ENCODE data around the gene AUTS2. TPM values are rescaled to one million over a fixed set of nuclear protein-coding genes. Genes with fewer than 3 reads are reported as not detected.

The AUTS2 gene
- total RNA-seq, 1 experiment from 2014 or later, result 4.6 TPM

DNA sequence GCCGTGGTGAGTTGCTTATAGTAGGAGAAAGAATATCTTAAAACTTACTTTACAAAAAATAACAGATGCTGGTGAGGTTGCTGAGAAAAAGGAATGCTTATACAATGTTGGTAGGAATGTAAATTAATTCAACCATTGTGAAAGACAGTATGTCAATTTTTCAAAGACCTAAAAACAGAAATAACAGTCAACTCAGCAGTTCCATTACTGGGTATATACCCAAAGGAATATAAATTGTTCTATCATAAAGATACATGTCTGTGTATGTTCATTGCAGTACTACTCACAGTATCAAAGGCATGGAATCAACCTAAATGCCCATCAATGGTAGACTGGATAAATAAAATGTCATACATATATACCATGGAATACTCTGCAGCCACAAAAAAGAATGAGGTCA is 420.4 kb downstream of the AUTS2 start:
- DNase-seq (ENCODE audit: low read depth), result no peak

DNA sequence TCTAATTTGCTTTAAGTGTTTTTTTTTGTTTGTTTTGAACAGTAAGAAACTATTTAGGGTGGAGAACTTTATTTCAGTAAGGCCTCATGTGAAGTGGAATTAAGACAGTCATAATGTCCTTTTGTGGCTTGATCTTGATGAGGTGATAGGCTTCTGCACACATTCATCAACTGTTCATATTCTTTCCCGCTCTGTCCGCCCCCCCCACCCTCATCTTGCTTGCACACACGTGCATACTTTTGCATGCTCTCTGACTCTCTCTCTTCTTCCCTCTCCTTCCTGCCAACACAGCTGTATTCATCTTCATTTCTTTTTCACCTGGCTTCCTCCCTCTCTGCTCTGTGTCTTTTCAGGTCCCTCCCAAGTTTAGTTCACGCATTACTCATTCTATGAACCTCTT is 429.6 kb downstream of the AUTS2 start:
- no peak for DNase-seq (ENCODE audit: low read depth)

GRCh38 chr7:70028620-70029019 is 430.3 kb downstream of the AUTS2 start:
- no peak for DNase-seq (ENCODE audit: low read depth)

- DNase-seq (ENCODE audit: low read depth), result no peak
Measured at GRCh38 chr7:70029993-70030392, 431.7 kb downstream of the AUTS2 start.

GRCh38 chr7:70030745-70031144 is 432.5 kb downstream of the AUTS2 start:
- no peak for DNase-seq (ENCODE audit: low read depth)

DNA sequence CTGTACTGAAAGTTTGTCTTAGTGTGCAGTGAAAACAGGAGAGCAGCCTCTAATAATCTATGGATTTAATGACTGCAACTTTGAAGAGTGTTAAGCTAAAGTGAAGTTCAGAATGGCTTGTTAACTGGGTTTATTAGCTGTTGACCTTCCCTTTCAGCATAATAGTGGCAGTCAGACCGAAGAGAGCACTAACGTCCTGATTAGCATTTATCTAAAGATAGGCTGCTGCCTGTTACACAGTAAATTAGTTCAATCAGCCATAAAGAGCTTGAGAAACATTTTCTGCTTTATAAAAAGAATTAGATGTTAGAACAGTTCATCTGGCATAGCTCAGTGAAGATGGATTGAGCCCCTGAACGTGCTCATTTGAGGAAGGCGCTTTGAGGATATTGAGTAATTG is 433.0 kb downstream of the AUTS2 start:
- no peak for DNase-seq (ENCODE audit: low read depth)

GRCh38 chr7:70032649-70033048 is 434.4 kb downstream of the AUTS2 start:
- DNase-seq (ENCODE audit: low read depth), result no peak

DNA sequence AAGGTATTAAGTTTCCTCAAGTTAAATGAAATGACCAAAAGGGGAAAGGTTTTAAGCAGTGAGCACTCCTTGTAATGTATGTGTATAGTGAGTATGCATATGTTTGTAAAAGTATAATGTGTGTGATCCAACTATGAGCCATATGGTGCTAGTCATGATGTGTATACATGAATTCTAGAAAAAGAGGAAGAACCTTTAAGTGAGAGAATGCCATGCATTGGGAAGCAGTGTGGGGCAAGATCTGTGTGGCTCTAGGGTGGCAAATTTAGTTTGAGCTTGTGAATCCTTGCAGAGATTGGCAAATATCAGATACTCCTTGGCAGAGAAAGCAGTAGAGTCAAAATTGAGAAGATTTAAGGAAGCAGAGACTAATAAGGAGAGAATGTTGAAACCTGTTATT is 435.0 kb downstream of the AUTS2 start:
- no peak for DNase-seq (ENCODE audit: low read depth)

DNA sequence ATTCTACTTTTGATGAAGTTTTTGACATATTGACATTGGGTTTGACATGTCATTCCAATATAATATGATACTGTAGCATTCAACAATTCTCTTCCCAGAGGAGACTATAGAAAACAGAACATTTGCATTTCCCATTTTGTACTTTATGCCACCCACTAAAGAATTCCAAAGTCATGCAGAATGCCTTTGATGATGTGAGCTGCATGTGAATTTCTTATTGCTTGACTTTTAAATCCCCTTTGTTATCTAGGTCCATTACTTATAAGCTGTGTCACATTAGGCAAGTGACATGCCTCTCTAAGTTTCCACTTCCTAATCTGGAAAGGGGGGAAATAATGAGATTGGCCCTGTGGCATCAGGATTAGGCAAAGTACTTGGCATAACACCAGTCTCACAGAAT is 436.7 kb downstream of the AUTS2 start:
- DNase-seq (ENCODE audit: low read depth), result no peak

DNA sequence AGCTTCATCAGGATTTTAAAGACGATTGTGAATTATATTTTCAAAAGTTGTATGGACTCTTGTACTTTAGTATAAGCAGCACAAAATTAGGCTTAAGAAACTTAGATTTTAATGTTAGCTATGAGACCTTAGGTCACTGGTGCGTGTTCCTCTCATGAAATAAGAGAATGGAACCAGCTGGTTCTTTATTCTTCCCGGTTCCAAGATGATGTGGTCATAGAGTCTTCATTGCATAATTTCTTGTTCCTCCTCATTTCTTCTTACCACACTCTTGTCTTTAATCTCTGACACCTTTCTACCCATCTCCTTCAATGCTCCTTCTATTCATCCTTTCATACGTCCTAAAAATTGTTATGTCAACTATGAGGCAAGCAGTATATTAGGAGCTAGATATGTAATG is 437.2 kb downstream of the AUTS2 start:
- DNase-seq (ENCODE audit: low read depth), result no peak

DNA sequence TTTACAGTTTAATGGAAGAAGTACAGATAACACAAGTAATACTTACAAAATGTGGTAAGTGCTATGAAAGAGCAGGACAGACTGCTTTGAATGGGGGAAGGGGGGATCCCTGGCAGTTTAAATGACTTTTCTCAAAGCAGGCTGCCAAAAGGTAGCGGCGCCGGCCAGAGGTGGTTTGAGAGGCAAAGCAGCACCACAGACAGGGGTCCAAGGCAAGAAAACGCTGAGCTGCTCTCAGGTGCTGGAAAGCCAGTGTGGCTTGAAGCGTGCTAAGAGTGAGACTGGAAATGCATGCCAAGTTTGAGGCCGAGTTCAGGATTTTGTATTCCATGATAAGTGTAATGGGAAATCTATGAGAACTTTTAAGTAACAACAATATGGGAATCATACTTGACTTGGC is 437.7 kb downstream of the AUTS2 start:
- no peak for DNase-seq (ENCODE audit: low read depth)

DNA sequence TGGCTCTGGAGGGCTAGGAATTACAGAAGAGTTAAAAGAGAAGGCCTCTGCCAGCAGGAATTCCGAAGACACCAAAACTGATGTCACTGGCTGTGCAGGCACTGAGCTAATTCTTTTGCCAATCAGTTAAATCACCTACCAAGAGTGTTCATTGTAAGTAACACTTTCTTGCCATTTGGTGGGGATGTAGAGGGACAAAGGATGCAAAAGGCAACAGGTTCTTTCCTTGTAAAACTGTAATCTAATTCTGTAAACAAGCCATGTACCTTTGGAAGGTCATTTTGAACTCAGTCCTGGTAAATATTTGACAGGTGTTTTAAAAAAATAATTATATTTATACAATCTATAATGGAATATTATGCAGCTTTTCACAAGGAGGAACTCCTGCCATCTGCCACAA is 438.4 kb downstream of the AUTS2 start:
- DNase-seq (ENCODE audit: low read depth), result no peak

GRCh38 chr7:70037171-70037933 is 439.1 kb downstream of the AUTS2 start:
- DNase-seq (ENCODE audit: low read depth), result no peak

GRCh38 chr7:70040051-70040450 is 441.8 kb downstream of the AUTS2 start:
- no peak for DNase-seq (ENCODE audit: low read depth)

GRCh38 chr7:70040970-70041766 is 442.9 kb downstream of the AUTS2 start:
- DNase-seq (ENCODE audit: low read depth), result no peak

GRCh38 chr7:70042533-70042932 is 444.3 kb downstream of the AUTS2 start:
- no peak for DNase-seq (ENCODE audit: low read depth)

DNA sequence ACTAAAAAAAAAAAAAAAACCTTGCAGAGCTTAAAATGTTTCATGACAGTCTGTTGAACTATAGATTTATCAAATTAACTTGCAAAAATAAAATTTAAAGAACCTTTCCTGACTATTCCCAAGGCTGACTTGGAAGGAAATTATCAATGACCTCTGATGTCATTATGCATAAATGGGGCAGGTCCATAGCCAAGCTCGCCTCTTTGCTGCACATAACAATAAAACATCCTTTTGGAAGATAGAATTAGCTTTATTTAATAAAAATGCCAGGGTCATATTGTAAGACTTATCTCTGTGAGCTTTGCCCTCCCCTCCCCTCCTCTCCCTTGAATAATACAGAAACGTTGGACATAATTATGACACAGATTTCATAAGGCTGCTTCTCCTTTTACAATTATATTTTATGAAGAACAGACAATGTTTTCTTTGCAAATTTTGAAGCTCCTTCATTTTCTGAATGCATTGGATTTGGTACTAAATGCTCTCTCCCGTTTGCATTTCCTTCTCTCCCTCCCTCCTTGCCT is 444.8 kb downstream of the AUTS2 start:
- no peak for DNase-seq (ENCODE audit: low read depth)

DNA sequence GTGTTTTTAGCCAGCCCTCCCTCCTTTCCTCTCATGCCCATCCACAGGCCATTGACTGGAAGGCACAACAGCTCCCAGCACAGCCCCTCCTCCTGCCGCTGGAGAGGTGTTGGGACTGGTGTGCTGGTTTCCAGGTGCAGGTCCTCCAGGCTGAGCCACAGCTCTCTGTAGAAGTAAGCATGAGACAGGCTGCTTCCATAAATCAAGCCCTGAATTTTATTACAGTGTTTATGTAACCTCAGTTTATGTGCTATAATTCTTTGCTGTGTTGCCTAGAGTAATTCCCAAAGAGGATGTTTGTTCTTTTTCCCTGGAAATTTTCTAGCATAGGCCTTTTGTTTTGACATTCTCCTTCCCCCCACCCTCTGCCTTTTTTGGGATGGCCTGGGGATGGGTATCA is 445.8 kb downstream of the AUTS2 start:
- no peak for DNase-seq (ENCODE audit: low read depth)

GRCh38 chr7:70044525-70044924 is 446.2 kb downstream of the AUTS2 start:
- DNase-seq (ENCODE audit: low read depth), result no peak

DNA sequence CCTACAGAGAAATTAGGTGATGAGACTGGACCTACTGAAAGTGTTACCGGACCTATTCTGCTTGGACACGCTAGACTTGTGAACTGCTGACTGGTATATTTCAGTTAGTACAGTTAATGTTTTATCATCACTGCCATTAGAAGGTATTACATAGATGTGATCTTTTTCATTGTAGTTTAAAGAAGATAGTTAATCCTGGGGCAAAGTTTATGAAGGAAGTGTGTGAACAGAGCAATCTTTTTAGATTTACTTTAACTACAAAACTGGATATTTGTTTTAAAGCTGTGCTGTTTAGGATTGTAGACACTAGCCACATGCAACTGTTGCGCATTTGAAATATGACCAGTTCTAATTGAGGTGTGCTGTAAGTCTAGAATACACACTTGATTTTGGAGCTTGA is 446.7 kb downstream of the AUTS2 start:
- no peak for DNase-seq (ENCODE audit: low read depth)

DNA sequence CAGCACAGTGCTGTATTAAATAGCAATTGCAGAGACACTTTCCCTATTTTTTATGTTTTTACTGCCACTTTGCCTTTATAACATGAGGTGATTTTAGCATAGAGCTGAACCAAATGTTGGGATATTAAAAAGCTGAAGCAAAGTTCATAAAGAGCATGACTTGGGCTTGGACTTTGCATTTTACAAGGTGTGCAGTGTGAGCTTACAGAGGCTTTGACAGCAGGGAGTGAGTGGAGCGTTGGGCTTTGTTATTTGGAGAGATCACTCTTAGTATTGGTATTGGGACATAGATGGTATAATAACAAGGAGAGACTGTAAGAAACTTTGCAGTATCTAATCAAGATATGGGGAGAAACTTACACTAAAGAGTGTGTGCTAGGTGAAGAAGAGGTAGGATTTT is 449.1 kb downstream of the AUTS2 start:
- no peak for DNase-seq (ENCODE audit: low read depth)

DNA sequence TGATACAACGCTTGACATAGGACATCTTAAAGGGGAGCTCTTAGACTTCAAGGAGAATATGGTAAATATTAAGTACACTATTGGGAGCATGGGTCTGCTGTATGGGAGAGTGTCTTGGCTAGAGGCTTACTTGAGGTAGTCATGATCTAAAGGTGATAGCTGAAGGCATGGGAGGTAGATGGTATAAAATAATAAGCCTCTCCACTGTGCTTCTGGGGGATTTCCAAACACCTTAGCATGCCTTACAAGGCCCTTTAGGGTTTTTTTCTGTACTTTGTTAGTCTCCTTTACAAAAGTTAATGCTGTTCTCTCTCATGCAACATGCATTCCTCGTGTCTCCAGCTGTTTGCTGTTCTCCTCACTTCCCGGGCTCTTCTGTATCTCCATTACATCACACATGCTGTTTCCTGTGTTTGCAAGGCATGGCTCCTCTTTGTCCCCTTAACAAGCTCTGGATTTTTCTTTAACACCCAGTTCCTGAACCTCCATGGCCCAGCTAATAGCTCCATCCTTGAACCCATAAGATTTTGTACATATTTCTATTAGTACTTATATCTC is 449.7 kb downstream of the AUTS2 start:
- no peak for DNase-seq (ENCODE audit: low read depth)

Measured in HT1080 (cell line).